ENCODE results near the gene PEPD.

DNA sequence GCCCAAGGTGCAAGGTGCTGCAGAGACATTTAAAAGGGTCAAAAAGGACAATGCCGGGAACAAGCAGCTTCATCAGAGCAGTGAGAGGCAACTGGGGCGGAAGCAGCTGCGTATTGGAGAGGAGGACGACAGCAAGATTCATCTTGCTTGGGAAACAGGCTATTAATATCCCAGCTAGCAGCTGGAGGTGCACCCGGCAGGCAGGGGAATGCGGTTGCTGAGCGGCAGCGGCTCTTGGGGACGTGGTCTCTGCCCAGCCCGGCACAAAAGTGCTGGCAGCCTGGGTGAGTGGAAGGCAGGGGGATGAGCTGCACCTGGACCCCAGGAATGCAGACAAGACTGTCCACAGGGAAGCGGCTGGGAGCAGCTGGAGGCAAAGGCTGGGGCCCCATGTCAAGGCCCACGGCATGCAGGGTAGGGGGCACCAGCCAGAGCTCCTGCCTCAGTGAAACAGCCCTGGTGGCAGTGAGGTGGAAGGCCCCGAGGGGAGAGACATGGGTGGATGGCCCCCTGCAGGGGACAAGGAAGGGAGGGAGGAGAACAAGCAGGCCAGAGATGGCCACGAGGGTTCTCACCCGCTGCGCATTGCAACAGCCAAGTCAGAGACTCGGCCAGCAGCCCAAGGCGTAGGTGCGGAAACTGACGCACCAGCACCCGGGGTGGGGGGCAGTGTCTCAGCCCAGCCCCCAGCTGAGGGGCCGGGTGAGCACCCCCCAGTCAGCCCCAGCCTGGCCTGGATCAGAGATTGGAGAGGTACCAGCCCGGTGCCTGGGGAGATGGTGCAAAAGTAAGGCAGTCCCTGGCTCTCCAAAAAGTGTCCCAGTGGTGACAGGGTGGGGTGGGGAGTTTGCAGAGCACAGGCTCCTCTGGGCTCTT lies 34.4 kb downstream of the PEPD start:
- TF ChIP-seq POLR2AphosphoS5 (IDR thresholded peaks at IDR 0.05; ENCODE audit: low read depth, low read length): no peak
- TF ChIP-seq, protein P1, sequence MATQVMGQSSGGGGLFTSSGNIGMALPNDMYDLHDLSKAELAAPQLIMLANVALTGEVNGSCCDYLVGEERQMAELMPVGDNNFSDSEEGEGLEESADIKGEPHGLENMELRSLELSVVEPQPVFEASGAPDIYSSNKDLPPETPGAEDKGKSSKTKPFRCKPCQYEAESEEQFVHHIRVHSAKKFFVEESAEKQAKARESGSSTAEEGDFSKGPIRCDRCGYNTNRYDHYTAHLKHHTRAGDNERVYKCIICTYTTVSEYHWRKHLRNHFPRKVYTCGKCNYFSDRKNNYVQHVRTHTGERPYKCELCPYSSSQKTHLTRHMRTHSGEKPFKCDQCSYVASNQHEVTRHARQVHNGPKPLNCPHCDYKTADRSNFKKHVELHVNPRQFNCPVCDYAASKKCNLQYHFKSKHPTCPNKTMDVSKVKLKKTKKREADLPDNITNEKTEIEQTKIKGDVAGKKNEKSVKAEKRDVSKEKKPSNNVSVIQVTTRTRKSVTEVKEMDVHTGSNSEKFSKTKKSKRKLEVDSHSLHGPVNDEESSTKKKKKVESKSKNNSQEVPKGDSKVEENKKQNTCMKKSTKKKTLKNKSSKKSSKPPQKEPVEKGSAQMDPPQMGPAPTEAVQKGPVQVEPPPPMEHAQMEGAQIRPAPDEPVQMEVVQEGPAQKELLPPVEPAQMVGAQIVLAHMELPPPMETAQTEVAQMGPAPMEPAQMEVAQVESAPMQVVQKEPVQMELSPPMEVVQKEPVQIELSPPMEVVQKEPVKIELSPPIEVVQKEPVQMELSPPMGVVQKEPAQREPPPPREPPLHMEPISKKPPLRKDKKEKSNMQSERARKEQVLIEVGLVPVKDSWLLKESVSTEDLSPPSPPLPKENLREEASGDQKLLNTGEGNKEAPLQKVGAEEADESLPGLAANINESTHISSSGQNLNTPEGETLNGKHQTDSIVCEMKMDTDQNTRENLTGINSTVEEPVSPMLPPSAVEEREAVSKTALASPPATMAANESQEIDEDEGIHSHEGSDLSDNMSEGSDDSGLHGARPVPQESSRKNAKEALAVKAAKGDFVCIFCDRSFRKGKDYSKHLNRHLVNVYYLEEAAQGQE (IDR thresholded peaks at IDR 0.05; ENCODE audit: insufficient read depth in 1 of 2, low read depth in 2 of 2, low read length in 2 of 2): no peak
- no peak for TF ChIP-seq SIN3A (IDR thresholded peaks at IDR 0.05; ENCODE audit: borderline replicate concordance, insufficient read depth, low read length)
- TF ChIP-seq TAF1 (IDR thresholded peaks at IDR 0.05; ENCODE audit: borderline replicate concordance, insufficient read depth, low read length): no peak
- no peak for TF ChIP-seq FOXP2 (optimal IDR thresholded peaks at IDR 0.05; ENCODE audit: borderline replicate concordance, extremely low read depth, extremely low read length, insufficient read depth)

Data from PFSK-1 (cell line).